PC-3 (cell line): ENCODE data around the gene FOXP1. TPM values are rescaled to one million over a fixed set of nuclear protein-coding genes. Genes with fewer than 3 reads are reported as not detected.

ENCODE experiments used
- ATAC-seq: fragments of 200-7000 bp; cut with Tn5 transposase; 2 replicates; pipeline ENCODE4 v1.9.1; 2020; ENCODE audit warnings: mild to moderate bottlenecking, moderate library complexity
- BruUV-seq: library from RNA; stranded (reverse); fragments of 400-500 nt; replicated peaks from 2 replicates; lab custom pipeline; 2021; lab: Mats Ljungman, UMichigan
- CTCF ChIA-PET: fragments of 300-600 bp; sonication (Branson Sonifier 250); formaldehyde crosslinking; loops from one replicate; lab custom pipeline; 2022; ENCODE audit warnings: antibody characterized with exemption; lab: Charles Lee
- POLR2A ChIA-PET: fragments of 300-600 bp; sonication (Branson Sonifier 250); formaldehyde crosslinking; loops from one replicate; lab custom pipeline; 2022; ENCODE audit warnings: antibody characterized with exemption; ENCODE audit not compliant: unreplicated experiment; lab: Charles Lee
- DNase-seq: peaks from one replicate; pipeline ENCODE4 v3.0.0-alpha.2; 2015
- H2AFZ ChIP-seq: fragments of 300-600 bp; sonication (generic); 2 replicates; pipeline ENCODE4 v1.6.0; 2016; ENCODE audit warnings: antibody characterized with exemption, low read length
- H3F3A ChIP-seq: fragments of 300-600 bp; sonication (generic); one replicate; pipeline ENCODE4 v1.6.0; 2017; ENCODE audit warnings: antibody characterized with exemption, low read length, control low read depth, mild to moderate bottlenecking; ENCODE audit not compliant: unreplicated experiment
- H3K27ac ChIP-seq: fragments of 300-600 bp; sonication (generic); 2 replicates; pipeline ENCODE4 v1.5.1; 2016; ENCODE audit warnings: mild to moderate bottlenecking, low read length
- H3K27me3 ChIP-seq: fragments of 300-600 bp; sonication (generic); 2 replicates; pipeline ENCODE4 v1.6.1; 2016; ENCODE audit warnings: low read length, mixed read lengths
- H3K36me3 ChIP-seq: fragments of 300-600 bp; sonication (generic); 2 replicates; pipeline ENCODE4 v1.6.1; 2016; ENCODE audit warnings: low read depth, mixed run types, low read length, mixed read lengths
- H3K4me1 ChIP-seq: fragments of 300-600 bp; sonication (generic); 2 replicates; pipeline ENCODE4 v1.5.1; 2016; ENCODE audit warnings: low read length; ENCODE audit not compliant: insufficient read depth
- H3K4me2 ChIP-seq: fragments of 300-600 bp; sonication (generic); 2 replicates; pipeline ENCODE4 v1.6.0; 2016; ENCODE audit warnings: low read length
- H3K4me3 ChIP-seq: fragments of 300-600 bp; sonication (generic); 2 replicates; pipeline ENCODE4 v1.5.1; 2016; ENCODE audit warnings: mild to moderate bottlenecking, low read length, mixed read lengths
- H3K79me2 ChIP-seq: fragments of 300-600 bp; sonication (generic); 2 replicates; pipeline ENCODE4 v1.6.1; 2017; ENCODE audit warnings: low read length, mixed read lengths
- H3K9ac ChIP-seq: fragments of 300-600 bp; sonication (generic); 2 replicates; pipeline ENCODE4 v1.6.0; 2016; ENCODE audit warnings: mild to moderate bottlenecking, low read length
- H3K9me2 ChIP-seq: fragments of 300-600 bp; sonication (generic); replicated peaks from 2 replicates; pipeline ENCODE4 v1.6.1; 2016; ENCODE audit warnings: mixed run types, low read length, mixed read lengths
- H3K9me3 ChIP-seq: fragments of 300-600 bp; sonication (generic); 2 replicates; pipeline ENCODE4 v1.6.1; 2016; ENCODE audit warnings: low read length, mixed read lengths
- H4K20me1 ChIP-seq: fragments of 300-600 bp; sonication (generic); 2 replicates; pipeline ENCODE4 v1.6.1; 2016; ENCODE audit warnings: low read length, mixed read lengths
- EZH2 ChIP-seq: fragments of 300-600 bp; sonication (generic); IDR thresholded peaks from one replicate; pipeline ENCODE4 v1.6.1; 2017; ENCODE audit warnings: antibody characterized with exemption, mild to moderate bottlenecking, low read length; ENCODE audit not compliant: unreplicated experiment
- EZH2phosphoT487 ChIP-seq: fragments of 300-600 bp; sonication (generic); IDR thresholded peaks from 2 replicates; pipeline ENCODE4 v1.6.1; 2018; ENCODE audit warnings: mild to moderate bottlenecking, antibody characterized with exemption, low read length, borderline replicate concordance
- intact Hi-C: fragments of 100-400 bp; cut with micrococcal nuclease; formaldehyde crosslinking; loops from 2 replicates; pipeline ENCODE4 v1.9.0; 2023
- total RNA-seq: library from RNA; depleted of rRNA; stranded (reverse); fragments of >200 nt; gene quantifications from 2 replicates; pipeline ENCODE4 v1.2.3, GENCODE V29; 2014
- TF ChIP-seq, protein P1 (sequence below): fragments of 300-600 bp; sonication (generic); conservative IDR thresholded peaks from 2 replicates; pipeline ENCODE4 v1.5.1; 2017; ENCODE audit warnings: antibody characterized with exemption, low read depth, mild to moderate bottlenecking, low read length

Gene FOXP1
- total RNA-seq, 1 experiment from 2014 or later, result 35.3 TPM

DNA sequence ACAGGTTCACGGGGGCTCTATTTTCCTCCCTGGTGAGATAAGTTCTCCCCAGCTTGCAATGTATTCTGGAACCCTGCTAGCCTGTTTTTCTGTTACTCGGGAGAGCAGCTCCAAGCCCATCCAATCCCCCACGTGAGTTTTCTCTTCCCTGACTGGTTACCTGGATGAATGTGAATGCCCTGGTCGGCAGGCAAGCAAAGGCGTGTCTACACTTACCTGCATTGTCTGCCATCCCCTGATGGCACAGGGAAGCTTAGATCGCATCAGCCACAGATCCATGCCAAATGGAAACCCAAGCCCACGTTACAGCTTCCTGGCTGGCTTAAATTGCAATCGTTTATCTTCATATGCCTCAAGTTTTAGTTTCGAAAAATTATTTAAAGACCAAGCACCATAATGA is 149.9 kb downstream of the FOXP1 start:
- Histone ChIP-seq H3K9me2 (no peaks in the 10 kb centered on the region), H3K27ac (no peak overlapping the region), H4K20me1 (no peaks in the 10 kb centered on the region), H3K36me3 (no peaks in the 10 kb centered on the region), H3K9me3 (no peaks in the 10 kb centered on the region), H3K4me3 (no peak overlapping the region), H2AFZ (no peak overlapping the region), H3K4me2 (no peak overlapping the region), H3K9ac (no peak overlapping the region), H3K4me1 (peaks cover 31% of the 10 kb centered on the region), H3F3A (peaks cover 5% of the 10 kb centered on the region), H3K79me2 (no peaks in the 10 kb centered on the region), H3K27me3 (no peaks in the 10 kb centered on the region)
- DNase-seq, result no peak
- ChIA-PET CTCF (no interaction called here), POLR2A (interaction anchor here (0.5 kb wide), 1 partner anchor 7 kb away, joined by 4 read pairs; no protein-coding TSS in a partner anchor)
- no peak for ATAC-seq
- BruUV-seq, result no TSS peak
- no peak for TF ChIP-seq EZH2
- no peak for TF ChIP-seq EZH2phosphoT487
- TF ChIP-seq, protein P1, sequence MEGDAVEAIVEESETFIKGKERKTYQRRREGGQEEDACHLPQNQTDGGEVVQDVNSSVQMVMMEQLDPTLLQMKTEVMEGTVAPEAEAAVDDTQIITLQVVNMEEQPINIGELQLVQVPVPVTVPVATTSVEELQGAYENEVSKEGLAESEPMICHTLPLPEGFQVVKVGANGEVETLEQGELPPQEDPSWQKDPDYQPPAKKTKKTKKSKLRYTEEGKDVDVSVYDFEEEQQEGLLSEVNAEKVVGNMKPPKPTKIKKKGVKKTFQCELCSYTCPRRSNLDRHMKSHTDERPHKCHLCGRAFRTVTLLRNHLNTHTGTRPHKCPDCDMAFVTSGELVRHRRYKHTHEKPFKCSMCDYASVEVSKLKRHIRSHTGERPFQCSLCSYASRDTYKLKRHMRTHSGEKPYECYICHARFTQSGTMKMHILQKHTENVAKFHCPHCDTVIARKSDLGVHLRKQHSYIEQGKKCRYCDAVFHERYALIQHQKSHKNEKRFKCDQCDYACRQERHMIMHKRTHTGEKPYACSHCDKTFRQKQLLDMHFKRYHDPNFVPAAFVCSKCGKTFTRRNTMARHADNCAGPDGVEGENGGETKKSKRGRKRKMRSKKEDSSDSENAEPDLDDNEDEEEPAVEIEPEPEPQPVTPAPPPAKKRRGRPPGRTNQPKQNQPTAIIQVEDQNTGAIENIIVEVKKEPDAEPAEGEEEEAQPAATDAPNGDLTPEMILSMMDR, result no peak
- intact Hi-C loops, result no loop called here

DNA sequence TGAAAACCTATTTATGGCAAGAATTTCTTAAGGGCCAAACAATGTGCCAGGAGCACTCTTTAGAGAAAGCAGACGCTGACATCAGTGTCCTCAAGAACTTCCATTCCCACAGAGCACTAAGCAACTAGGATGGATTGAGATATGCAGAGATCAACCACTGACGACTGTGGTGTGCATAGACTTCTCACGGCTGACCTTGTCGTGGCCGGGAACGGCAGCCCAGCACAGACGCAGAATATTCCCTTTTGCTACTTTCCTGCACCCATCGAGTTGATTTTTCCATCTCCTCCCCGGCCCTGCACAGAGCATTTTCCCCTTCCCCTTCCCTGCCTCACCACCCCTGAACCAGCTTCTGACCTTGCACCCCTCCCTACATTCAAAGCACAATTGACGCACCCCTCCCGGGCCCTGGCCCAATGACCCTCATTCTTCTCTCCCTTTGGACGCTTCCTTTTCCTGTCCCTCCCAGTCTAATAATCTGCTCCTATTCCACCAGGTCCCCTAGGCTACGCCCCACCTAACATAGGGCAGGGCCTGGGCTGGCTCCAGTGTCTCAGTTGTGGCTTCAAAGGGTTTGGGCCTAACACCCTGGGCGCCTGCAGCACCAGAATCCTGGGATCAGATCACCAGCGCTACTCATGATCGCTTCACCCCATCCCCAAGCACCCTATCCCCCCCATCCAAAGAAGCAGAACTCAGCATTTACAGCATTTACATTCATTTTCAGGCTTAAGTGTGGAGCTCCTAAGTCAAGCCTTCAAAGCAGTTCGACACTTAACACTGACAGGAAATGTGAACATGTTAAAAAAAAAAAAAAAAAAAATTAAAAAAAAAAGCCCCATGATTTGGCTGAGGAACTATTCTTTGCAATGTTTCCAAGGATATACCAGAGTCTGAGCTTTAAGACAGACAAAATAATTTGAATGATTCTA is 151.2 kb downstream of the FOXP1 start:
- Histone ChIP-seq H3K4me2 (no peak overlapping the region), H4K20me1 (no peaks in the 10 kb centered on the region), H3K36me3 (no peaks in the 10 kb centered on the region), H3K27me3 (no peaks in the 10 kb centered on the region), H3K9me2 (no peaks in the 10 kb centered on the region), H3K79me2 (no peaks in the 10 kb centered on the region), H3F3A (peaks cover 5% of the 10 kb centered on the region), H3K9ac (no peak overlapping the region), H3K9me3 (no peaks in the 10 kb centered on the region), H3K4me3 (no peak overlapping the region), H3K27ac (no peak overlapping the region), H3K4me1 (peaks cover 24% of the 10 kb centered on the region), H2AFZ (no peak overlapping the region)
- ChIA-PET POLR2A (no interaction called here), CTCF (no interaction called here)
- no TSS peak for BruUV-seq
- TF ChIP-seq, protein P1, result no peak
- TF ChIP-seq EZH2phosphoT487 (no peak), EZH2 (no peak)
- no peak for DNase-seq
- no peak for ATAC-seq
- intact Hi-C loops, result no loop called here

DNA sequence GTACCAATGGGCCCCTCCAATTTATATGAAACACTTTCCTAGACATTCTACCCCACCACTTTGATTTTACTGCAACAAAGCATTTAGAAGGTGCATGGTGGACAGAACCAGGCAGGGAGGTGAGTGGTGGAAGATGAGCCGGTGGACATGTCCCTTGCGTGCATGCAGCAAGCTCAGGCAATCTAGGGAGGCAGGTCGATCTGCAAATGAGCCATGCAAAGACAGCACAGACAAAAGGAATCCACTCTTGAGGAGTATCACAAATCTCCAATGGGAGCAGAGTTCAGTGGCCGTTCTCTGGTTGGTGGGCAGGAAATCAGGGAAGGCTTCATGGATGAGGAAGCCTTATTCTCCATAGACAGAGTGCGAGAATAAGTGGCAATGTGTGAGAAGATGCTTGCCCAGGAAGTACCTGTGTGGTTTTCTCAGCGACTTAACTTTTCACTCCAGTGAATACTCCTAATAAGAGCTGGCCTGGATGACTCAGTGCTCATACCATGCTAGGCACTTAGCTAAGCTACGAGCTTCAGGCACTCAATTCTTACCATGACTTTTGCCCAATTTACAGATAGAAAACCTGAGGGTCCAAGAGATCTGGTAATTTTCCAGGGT is 152.5 kb downstream of the FOXP1 start:
- Histone ChIP-seq H3K9ac (no peak overlapping the region), H3K4me2 (0 out of 2 replicates have a peak overlapping the region, but pooled peaks have one; percentile 5), H3K27ac (no peak overlapping the region), H2AFZ (no peak overlapping the region), H3K4me3 (no peak overlapping the region), H4K20me1 (no peaks in the 10 kb centered on the region), H3K4me1 (peaks cover 18% of the 10 kb centered on the region), H3K79me2 (no peaks in the 10 kb centered on the region), H3K27me3 (no peaks in the 10 kb centered on the region), H3K9me3 (no peaks in the 10 kb centered on the region), H3F3A (no peaks in the 10 kb centered on the region), H3K36me3 (no peaks in the 10 kb centered on the region), H3K9me2 (no peaks in the 10 kb centered on the region)
- POLR2A ChIA-PET, result no interaction called here
- TF ChIP-seq, protein P1, result no peak
- TF ChIP-seq EZH2 (no peak), EZH2phosphoT487 (no peak)
- CTCF ChIA-PET, result no interaction called here
- intact Hi-C loops, result no loop called here
- BruUV-seq, result no TSS peak
- peak; percentile 35; the same call in 1 of the 2 replicates for ATAC-seq
- peak; percentile 71 for DNase-seq
